GM21723 (cell line): Measurements from ENCODE around the gene HIVEP3.

Experiments used
- ATAC-seq: cut with Tn5 transposase; IDR thresholded peaks from one replicate; pipeline ENCODE4 v1.9.1; 2021; ENCODE audit warnings: mild to moderate bottlenecking, moderate library complexity; ENCODE audit not compliant: unreplicated experiment

HIVEP3 gene

DNA sequence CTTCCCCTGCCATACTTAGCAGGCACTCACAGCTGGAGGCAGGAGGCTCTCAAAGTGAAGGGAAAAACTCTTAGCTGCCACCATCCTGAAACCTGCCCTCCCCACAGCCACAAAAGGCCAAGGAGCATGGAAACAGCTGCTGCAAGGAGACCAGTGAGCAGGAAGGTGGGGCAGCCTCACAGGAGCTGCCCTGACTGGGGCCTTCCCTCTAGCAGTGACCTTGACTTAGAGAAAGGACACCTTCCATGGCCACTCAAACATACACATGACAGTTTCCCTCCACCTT, 126.3 kb downstream of the HIVEP3 start:
- ATAC-seq = no peak

DNA sequence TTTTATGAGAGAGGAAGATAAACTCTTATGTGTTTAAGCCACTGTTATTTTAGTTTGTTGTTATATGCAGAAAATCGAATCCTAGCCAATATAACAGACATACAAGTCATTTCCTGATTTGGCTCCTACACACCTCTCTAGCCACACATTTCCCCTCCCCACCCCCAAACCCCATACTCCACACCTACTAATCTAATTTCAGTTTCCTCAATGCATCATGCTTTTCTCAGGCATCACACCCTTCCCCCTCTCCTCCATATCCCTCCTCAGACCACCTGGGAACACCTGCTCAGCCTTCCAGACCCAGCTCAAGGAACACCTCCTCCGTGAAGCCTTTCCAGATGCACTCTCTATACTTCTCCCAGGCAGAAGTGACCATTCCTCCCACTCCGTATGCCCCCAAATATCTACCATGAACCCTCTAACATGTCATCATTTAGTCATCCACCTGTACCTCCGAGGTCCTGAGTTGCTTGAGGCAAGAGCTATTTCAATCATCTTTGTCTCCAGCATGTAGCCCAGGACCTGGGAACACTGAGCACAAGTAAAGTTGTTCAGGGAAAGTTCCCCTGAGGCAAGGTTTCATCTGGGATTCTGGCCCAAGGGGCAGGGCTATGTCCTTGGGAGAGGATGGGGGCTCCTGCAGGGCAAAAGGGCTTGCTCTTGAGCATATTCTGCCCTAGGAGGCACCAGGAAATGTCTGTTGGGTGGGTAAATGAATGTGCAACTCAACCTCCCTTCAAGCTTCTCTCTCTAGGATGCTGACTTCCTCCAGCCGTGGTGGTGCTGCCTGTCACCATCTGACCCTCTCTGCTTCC, 126.8 kb downstream of the HIVEP3 start:
- ATAC-seq = no peak

DNA sequence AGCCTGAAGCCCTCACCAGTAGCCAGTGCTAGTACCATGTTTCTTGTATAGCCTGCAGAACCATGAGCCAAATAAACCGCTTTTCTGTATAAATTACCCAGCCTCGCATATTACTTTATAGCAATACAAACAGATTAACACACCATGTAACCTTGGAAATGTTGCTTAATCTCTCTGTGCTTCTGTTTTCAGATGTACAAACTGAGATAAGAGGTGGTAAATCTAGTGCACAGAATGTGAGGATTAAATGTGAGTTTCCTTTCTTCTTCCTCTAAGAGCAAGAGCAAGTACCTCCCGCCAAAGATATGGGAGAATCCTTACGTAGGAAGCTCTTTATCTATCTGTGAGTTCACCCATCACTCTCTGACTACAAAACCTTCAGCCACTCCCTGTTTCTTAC, 128.4 kb downstream of the HIVEP3 start:
- ATAC-seq = no peak

DNA sequence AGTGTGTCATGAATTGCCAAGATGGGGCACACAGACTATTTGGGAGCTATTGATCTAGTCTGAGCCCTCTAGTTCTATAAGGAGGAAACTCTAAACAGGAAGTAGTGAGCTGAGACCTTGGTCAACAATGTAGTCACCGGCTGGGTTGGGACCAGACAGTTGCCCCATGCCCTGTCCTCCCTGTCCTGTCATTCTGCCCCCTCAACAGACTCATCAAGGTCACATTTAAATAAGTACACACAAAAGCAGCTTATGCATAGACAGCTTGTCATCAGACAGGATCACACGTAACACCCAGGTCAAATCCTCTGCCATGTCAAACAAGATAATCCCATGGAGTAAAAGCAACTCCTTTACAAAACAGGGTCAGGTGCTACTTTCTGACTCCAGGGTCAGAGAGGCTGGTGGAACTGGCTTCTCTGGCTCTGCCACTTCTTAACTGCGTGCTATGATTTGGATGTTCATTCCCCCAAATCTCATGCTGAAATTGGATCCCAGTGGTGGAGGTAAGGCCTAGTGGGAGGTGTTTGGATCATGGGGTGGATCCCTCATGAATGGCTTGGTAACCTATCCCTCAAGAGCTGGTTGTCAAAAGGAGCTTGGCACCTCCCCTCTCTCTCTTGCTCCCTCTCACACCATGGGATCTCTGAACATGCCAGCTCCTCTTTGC, 128.9 kb downstream of the HIVEP3 start:
- ATAC-seq = no peak

DNA sequence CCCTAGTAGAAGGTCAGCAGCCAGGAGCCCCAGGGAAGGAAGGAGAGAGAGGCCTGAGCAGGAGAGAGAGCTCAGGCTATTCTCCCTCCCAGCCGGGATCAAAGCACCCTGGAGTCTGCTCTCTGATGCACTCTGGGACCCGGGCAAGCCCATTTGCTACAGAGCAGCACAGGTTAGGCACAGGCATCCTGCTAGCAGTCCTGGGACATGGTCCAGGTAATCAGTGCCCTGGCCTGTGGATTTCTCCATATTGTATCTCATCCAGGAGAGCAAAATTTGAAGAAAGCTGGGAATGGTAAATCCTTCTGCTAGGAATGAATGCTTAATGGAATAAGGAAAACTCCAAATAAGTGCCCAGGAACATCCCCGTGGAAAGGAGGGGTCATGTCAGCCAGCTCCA, 130.3 kb downstream of the HIVEP3 start:
- ATAC-seq = no peak

DNA sequence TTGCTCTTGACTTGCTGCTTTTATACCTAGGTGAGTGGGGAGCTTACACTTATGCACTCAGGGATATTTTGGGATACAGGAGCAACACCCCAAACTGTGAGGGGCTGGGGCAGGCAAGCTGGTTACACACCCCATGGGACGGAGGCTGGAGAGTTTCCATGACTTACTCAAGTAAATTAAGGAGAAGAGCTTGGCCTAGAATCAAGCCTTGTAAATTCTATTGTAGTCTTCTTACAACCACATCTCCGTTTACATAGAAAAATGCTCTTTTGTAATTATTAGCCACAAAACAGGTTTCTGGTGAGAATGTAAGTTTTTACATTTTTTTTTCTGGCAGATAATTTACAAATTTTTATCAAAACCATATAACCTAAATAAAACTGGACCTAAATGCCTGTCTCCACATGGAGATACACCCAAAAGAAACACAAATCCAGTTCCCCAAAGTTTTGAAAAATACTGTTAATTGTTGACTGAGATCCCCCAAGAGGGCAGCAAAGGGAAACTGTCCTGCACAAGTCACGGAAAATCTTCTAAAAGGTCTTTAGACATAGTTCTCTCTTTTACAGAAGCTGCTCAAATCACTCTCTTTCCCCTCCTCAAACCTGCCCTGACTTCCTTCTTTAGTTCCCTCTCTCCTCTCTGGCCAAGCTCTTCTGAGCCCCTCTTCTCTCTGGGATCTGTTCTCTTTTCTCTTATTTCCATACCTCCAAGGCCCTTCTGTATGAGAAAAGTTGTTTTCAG, 134.0 kb downstream of the HIVEP3 start:
- no peak for ATAC-seq

DNA sequence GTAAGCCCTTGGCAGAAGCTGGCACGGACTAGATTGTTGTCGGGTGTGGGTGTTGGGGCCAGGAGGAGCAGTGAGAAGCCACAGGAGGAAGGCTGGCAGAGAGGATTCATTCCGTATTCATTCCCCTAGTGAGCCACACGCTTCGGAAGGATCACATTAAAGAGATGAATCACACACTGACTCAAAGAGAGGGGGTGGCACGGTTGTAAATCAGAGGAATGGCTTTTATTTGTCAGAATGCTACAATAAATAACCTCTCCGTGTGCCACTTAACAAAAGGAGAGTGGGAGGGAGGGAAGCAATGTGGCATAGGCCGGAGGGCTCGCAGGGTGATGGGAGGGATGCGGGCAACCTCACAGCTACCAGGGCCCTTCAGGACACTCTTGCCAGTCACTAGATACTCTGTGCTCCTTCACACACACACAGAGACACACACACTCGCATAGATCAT, 135.5 kb downstream of the HIVEP3 start:
- no peak for ATAC-seq

DNA sequence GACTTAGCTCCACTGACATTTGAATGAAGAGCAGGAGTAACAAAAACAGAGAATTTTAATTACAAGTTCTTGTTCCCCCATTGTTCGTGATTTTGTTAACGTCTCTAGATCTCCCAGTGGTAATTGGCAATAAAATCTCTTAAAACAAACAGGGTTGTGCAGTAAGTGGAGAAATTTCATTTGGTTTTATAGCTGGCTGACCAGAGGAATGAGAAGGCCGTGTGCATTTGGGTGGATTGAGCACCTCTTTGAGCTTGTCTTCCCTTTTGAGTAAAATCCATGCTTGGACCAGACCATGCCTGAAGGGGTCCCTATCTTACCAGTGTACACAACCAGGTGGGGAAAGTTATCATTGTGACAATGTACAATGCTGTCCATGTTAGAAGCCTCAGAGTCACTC, 137.8 kb downstream of the HIVEP3 start:
- ATAC-seq = no peak

DNA sequence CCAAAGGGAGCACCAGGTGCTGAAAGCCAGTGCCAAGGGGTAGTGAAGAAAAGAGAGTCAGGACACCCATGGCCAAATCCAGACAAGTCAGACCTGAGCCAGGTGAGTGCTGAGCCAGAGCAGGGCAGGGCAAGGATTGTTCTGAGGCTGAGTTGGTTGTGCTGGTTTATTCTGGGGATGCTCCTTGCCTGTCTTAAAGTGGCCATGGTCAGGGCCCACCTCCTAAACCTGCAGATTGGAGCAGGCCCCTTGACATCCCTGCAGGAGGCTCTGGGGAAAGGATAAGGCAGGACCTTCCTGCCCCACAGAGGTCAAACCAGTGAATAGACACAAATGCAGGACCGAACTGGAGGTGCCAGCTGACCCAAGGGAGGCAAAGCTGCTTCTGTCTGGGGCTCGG, 138.4 kb downstream of the HIVEP3 start:
- ATAC-seq = no peak

DNA sequence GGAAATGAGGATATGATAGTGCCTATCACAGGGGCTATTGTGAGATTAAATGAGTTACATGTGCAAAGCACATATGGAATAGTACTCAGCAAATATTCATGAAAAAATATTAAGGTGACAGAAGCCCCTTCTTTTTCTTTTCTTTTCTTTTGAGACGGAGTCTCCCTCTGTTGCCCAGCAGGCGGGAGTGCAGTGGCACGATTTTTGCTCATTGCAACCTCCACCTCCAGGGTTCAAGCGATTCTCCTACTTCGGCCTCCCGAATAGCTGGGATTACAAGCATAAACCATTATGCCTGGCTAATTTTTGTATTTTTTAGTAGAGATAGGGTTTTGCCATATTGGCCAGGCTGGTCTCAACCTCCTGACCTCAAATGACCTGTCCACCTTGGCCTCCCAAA, 139.4 kb downstream of the HIVEP3 start:
- no peak for ATAC-seq

DNA sequence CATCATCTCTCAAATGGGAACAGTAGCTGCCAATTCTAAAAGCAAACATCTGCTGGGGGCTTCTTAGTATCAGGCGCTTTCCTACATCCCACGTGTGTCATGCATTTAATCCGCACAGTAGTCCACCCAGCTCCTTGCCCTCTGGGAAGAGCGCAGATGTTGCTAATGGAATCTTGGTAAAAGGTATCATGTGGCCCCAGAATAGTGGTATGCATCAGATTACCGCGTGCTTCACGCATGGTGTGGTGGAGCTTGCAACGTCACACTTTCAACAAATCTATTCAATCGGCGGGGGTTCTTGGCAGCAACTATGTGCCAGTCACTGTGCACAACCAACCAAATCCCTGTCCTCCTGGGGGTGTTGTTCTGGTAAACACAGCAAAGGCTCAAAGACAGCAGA, 141.0 kb downstream of the HIVEP3 start:
- no peak for ATAC-seq

DNA sequence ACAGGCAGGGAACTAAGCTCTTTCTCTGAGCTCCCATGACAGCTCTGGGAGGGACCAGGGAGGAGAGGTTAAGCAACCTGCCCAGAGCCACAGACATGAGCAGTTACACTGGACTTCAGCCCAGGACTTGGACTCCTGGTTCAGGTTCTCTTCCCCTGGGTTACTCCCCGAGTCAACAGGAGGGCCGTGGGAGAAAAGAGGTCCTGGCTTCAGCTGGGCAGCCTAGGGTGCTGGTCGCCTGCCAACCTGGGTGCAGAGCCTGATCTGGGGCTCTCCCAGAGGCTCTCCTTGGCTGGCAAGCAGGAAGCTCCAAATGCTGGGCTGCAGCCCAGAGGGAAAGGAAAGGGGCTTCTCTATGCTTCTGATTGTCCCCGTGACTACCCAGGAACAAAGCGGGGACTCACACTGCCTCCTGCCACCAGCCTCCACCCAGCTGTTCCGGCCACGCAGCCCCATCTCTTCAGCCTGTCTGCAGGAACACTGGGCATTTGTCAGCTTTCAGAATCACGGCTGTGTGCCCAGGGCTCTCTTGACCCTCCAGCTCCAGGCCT, 141.8 kb downstream of the HIVEP3 start:
- no peak for ATAC-seq

DNA sequence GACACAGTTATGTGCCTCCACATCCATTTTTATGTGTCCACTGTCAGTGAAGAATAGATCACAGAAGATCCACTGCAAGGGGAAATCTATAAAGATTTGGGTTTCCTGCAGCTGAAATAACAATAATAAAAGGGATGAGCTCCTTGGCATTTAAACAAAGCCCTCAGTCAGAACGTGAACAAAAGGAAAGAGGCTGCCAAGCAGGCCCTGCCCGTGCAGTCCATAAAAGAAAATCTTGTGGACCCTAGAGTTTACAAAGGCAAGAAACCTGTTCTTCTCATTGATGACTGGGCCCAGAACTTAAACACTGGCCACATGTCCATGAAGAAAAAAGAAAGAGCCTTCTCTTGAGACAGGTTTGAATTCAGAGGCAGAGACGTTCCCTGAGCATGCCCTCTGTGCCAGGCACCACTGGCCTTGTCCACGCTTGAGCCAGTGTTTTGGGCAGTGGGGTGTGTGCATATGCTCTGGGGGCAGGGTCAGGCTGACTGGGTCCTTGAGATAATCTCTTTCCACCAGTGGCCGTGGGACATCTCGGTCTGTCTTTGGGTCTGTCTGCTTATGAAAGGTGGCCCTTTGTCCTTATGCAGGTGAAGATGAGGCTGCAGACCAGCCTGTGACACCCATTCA, 142.7 kb downstream of the HIVEP3 start:
- no peak for ATAC-seq

DNA sequence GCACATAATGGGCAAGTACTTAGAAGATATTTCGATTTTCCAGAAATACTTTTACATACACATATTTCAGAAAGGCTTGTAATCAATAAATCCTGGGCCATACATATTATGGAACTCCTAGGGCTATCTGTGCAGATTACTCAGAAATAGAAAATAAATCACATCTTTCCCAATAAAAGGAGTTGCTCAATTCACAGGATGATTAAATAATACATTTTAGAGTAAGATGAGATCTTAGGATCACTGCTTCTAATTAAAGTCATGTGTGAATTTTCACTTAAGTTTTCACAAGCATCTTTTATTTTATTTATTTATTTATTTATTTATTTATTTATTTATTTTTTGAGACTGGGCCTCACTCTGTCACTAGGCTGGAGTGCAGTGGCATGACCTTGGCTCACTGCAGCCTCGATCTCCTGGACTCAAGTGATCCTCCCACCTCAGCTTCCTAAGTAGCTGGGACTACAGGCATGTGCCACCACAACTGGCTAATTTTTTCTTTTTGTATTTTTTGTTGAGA, 144.2 kb downstream of the HIVEP3 start:
- no peak for ATAC-seq

DNA sequence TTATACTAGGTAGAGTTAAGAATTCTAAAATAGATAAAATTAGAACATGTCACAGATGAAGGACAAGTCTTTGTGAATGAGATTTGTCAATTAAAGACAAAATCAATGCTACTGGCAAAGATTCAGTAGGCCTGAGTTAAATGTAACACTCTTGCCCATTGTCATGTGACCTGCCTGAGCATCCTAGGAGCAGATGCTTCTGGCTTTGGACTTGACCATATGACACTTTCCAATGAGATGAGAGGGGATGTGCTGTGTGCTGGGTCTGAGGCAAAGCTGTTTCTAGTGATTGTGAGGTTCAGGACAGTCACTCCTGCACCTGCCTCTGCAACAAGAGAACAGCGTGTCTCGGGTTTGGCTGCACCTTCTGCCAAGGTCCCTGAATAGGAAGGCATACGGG, 144.9 kb downstream of the HIVEP3 start:
- ATAC-seq = no peak

DNA sequence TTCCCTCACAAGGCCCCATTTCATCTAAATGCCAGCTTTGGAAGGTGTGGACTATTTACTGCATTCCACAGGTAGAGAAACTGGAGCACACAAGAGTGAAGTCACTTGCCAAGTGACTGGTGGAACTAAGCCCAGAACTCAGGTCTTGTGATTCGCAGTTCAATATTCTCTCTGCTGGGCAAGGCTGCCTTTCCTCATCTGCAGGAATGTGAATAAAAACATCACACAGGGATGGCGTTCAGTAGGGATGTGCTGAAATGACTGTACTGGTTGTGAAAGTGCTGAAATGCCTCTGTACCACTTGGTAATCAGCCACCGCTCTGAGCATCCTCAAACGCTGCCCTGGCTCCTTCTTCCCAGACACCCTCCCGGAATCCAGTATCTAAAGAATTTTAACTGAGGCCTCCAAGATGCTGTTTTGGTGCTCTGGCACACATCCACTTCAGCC, 145.6 kb downstream of the HIVEP3 start:
- ATAC-seq = no peak

DNA sequence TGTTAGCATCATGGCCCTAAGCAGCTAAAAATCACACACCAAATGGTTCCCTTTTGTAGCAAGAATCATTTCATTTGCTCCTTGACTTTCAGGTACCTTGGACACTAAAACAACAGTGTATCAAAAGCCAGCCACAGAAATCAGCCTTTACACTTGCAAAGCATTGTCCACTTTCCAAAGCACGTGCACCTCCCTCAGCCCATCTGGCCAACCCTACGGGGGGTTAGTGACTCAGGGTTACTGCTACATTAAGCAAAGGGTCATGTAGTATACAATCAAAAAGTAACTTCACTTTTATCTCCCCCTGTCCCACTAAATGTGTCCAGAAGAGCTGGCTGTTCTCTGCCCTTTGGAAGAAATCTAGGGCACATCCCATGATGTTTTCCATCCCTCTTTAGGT, 149.7 kb downstream of the HIVEP3 start:
- ATAC-seq = no peak

DNA sequence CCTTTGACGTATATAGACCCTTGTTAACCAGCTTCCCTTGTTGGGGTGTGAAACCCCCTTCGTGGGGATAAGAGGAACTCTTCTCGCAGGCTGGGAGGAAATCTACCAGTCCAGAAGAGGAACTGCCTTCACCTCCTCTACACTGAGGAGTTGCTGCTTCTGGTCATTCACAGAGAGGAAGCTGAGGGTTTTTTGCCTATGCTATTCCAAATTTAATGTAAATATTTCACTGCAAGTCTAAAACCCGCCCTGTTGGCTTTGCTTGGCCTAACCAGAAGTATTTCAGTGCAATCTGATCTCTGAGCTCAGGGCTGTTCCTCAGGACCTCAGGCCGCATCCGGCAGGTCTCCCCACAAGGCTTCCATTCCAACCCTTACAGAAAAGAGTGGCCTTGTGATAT, 150.1 kb downstream of the HIVEP3 start:
- ATAC-seq = no peak

DNA sequence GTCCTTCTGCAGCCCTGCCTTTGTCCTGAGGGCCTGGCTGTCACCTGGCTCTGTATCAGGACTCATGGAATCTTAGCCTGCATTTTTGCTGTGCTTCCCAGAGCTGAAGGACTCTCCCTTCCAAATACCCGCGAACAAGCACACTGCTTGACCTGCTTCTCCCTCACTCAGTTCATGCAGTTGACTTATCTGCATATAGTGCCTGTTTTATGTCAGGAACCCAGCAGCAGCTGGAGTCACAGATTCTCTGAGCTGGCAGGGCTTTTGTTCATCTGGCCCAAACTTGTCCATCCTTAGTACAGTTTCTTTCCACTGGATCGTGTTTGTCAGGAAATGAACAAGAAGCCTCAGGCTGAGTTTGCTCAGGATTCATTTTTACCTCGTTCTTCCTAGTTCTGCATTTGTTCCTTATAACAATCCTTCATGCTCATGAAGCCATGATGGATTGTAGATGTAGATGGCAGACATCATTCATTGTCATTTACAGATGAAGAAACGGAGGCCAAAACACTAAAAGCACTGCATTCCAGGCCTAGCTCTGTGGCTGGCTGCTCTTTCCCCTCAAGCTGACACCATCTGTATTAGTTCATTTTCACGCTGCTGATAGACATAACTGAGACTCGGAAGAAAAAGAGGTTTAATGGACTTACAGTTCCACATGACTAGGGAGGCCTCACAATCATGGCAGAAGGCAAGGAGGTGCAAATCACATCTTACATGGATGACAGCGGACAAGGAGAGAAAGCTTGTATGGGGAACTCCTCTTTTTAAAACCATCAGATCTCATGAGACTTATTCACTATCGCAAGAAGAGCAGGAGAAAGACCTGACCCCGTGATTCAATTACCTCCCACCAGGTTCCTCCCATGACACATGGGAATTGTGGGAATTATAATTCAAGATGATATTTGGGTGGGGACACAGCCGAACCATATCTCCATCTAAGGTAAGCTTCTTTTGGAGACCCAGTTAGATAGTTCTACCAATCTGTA, 150.9 kb downstream of the HIVEP3 start:
- ATAC-seq = no peak

DNA sequence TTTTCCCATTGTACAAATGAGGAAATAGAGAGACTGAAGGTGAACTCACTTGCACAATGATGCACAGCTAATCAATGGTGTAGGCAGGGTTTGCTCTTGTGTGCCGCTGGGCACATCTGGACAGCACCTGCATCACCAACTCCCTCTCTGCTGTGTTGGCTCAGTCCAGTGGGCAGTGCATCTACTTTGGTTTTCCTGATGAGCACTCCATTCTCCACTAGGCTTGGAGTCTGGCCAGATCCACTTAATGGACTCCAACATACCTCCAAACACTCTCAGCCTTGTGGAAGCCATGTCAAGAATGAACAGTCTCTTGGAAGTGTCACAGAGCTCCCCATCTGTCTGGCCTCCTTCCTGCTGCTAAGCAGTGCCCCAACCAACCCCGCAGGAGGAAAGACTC, 152.2 kb downstream of the HIVEP3 start:
- ATAC-seq = no peak
